GM19043 (cell line): ENCODE results near the gene RBP4.
"Not testable (repeated sequence)": the region's sequence is repeated elsewhere in the genome, so short reads cannot be mapped to it uniquely, and the experiment has no call there.

Experiments
- ATAC-seq: cut with Tn5 transposase; IDR thresholded peaks from one replicate; pipeline ENCODE4 v1.9.1; 2021; ENCODE audit warnings: low read depth; ENCODE audit not compliant: unreplicated experiment

Gene RBP4

GRCh38 chr10:93568105-93568390 lies 33.0 kb downstream of the RBP4 start:
- ATAC-seq: no peak

- ATAC-seq: no peak
Observed at GRCh38 chr10:93567277-93568104, 33.5 kb downstream of the RBP4 start.

- no peak for ATAC-seq
Observed at GRCh38 chr10:93566435-93567276, 34.4 kb downstream of the RBP4 start, which contains the start of gene FFAR4. FFAR4 (plus strand) TSS chr10:93566665; CDS start chr10:93566721, 56 bp downstream.

GRCh38 chr10:93565446-93565845 lies 35.6 kb downstream of the RBP4 start:
- no peak for ATAC-seq

GRCh38 chr10:93560541-93560940 lies 40.5 kb downstream of the RBP4 start:
- no peak for ATAC-seq

GRCh38 chr10:93559490-93559889 lies 41.5 kb downstream of the RBP4 start:
- no peak for ATAC-seq

GRCh38 chr10:93554760-93555432 lies 46.1 kb downstream of the RBP4 start:
- ATAC-seq: peak; percentile 85

- ATAC-seq: no peak
Observed at GRCh38 chr10:93554316-93554663, 46.7 kb downstream of the RBP4 start.

GRCh38 chr10:93553482-93554315 lies 47.3 kb downstream of the RBP4 start:
- no peak for ATAC-seq

GRCh38 chr10:93552780-93553179 lies 48.3 kb downstream of the RBP4 start:
- ATAC-seq: no peak

- no peak for ATAC-seq
Observed at GRCh38 chr10:93550606-93551005, 50.4 kb downstream of the RBP4 start.

- ATAC-seq: no peak
Observed at GRCh38 chr10:93548376-93549071, 52.5 kb downstream of the RBP4 start.

GRCh38 chr10:93547522-93547921 lies 53.5 kb downstream of the RBP4 start:
- no peak for ATAC-seq

- not testable (repeated sequence) for ATAC-seq
Observed at GRCh38 chr10:93546995-93547394, 54.0 kb downstream of the RBP4 start.

GRCh38 chr10:93542358-93542791 lies 58.7 kb downstream of the RBP4 start:
- no peak for ATAC-seq
